ENCODE results near the gene DAGLB.
"Not testable (repeated sequence)": the region's sequence is repeated elsewhere in the genome, so short reads cannot be mapped to it uniquely, and the experiment has no call there.

The DAGLB gene

GRCh38 chr7:6398943-6399342, 48.8 kb downstream of the DAGLB start:
- no peak overlapping the region for H3K9ac ChIP-seq (ENCODE audit: low read length)
- no peak for TF ChIP-seq EZH2phosphoT487 (IDR thresholded peaks at IDR 0.05; ENCODE audit: low read length)
- TF ChIP-seq, protein P1, sequence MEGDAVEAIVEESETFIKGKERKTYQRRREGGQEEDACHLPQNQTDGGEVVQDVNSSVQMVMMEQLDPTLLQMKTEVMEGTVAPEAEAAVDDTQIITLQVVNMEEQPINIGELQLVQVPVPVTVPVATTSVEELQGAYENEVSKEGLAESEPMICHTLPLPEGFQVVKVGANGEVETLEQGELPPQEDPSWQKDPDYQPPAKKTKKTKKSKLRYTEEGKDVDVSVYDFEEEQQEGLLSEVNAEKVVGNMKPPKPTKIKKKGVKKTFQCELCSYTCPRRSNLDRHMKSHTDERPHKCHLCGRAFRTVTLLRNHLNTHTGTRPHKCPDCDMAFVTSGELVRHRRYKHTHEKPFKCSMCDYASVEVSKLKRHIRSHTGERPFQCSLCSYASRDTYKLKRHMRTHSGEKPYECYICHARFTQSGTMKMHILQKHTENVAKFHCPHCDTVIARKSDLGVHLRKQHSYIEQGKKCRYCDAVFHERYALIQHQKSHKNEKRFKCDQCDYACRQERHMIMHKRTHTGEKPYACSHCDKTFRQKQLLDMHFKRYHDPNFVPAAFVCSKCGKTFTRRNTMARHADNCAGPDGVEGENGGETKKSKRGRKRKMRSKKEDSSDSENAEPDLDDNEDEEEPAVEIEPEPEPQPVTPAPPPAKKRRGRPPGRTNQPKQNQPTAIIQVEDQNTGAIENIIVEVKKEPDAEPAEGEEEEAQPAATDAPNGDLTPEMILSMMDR (IDR thresholded peaks at IDR 0.05; ENCODE audit: low read length) = no peak
- TF ChIP-seq EZH2 (optimal IDR thresholded peaks at IDR 0.05; ENCODE audit: low read depth, low read length) = no peak
- no peaks in the 10 kb centered on the region for H3K4me1 ChIP-seq (ENCODE audit: low read length)
- no peaks in the 10 kb centered on the region for H3K9me2 ChIP-seq (replicated peaks; ENCODE audit: insufficient read depth, low read length)
- H4K20me1 ChIP-seq (ENCODE audit: insufficient read depth, low read length) = peaks cover 35% of the 10 kb centered on the region
- H2AFZ ChIP-seq (ENCODE audit: low read length) = no peak overlapping the region
- H3K4me2 ChIP-seq (ENCODE audit: low read depth, low read length) = no peak overlapping the region
- no peak overlapping the region for H3K27ac ChIP-seq (ENCODE audit: low read length)
- H3K79me2 ChIP-seq (ENCODE audit: low read length) = peaks cover 85% of the 10 kb centered on the region
- peaks cover 2% of the 10 kb centered on the region; the same call in 1 of the 2 replicates for H3F3A ChIP-seq (ENCODE audit: insufficient read depth, low read length)
- peaks cover 10% of the 10 kb centered on the region for H3K36me3 ChIP-seq (replicated peaks; ENCODE audit: insufficient read depth, low read length)
- no peak overlapping the region for H3K4me3 ChIP-seq (ENCODE audit: low read length)
- H3K27me3 ChIP-seq (replicated peaks; ENCODE audit: insufficient read depth, low read length) = no peaks in the 10 kb centered on the region
- no peaks in the 10 kb centered on the region for H3K9me3 ChIP-seq (replicated peaks; ENCODE audit: insufficient read depth, low read length)
- DNase-seq = no peak

GRCh38 chr7:6397759-6398495, 49.8 kb downstream of the DAGLB start:
- H3K27me3 ChIP-seq (replicated peaks; ENCODE audit: insufficient read depth, low read length); H3K9me3 ChIP-seq (replicated peaks; ENCODE audit: insufficient read depth, low read length); H3F3A ChIP-seq (ENCODE audit: insufficient read depth, low read length); H2AFZ ChIP-seq (ENCODE audit: low read length); H3K36me3 ChIP-seq (replicated peaks; ENCODE audit: insufficient read depth, low read length); H3K4me1 ChIP-seq (ENCODE audit: low read length); DNase-seq; H3K9ac ChIP-seq (ENCODE audit: low read length); H3K4me3 ChIP-seq (ENCODE audit: low read length); H3K27ac ChIP-seq (ENCODE audit: low read length); H3K4me2 ChIP-seq (ENCODE audit: low read depth, low read length); H3K9me2 ChIP-seq (replicated peaks; ENCODE audit: insufficient read depth, low read length): not testable (repeated sequence)
- Histone ChIP-seq H4K20me1 (ENCODE audit: insufficient read depth, low read length) (peaks cover 39% of the 10 kb centered on the region), H3K79me2 (ENCODE audit: low read length) (peaks cover 91% of the 10 kb centered on the region)

GRCh38 chr7:6395898-6396595, 51.7 kb downstream of the DAGLB start:
- Histone ChIP-seq H3K9me3 (replicated peaks; ENCODE audit: insufficient read depth, low read length) (no peaks in the 10 kb centered on the region), H3K36me3 (replicated peaks; ENCODE audit: insufficient read depth, low read length) (peaks cover 12% of the 10 kb centered on the region), H3K4me2 (ENCODE audit: low read depth, low read length) (no peak overlapping the region), H4K20me1 (ENCODE audit: insufficient read depth, low read length) (peaks cover 41% of the 10 kb centered on the region), H3K9me2 (replicated peaks; ENCODE audit: insufficient read depth, low read length) (no peaks in the 10 kb centered on the region), H3K4me1 (ENCODE audit: low read length) (no peaks in the 10 kb centered on the region), H2AFZ (ENCODE audit: low read length) (no peak overlapping the region), H3K9ac (ENCODE audit: low read length) (no peak overlapping the region), H3K27me3 (replicated peaks; ENCODE audit: insufficient read depth, low read length) (no peaks in the 10 kb centered on the region), H3K27ac (ENCODE audit: low read length) (no peak overlapping the region), H3F3A (ENCODE audit: insufficient read depth, low read length) (no peaks in the 10 kb centered on the region), H3K4me3 (ENCODE audit: low read length) (no peak overlapping the region), H3K79me2 (ENCODE audit: low read length) (peaks cover 94% of the 10 kb centered on the region)
- TF ChIP-seq EZH2 (optimal IDR thresholded peaks at IDR 0.05; ENCODE audit: low read depth, low read length) = no peak
- no peak for DNase-seq

GRCh38 chr7:6394114-6394513, 53.6 kb downstream of the DAGLB start:
- no peaks in the 10 kb centered on the region for H3K9me2 ChIP-seq (replicated peaks; ENCODE audit: insufficient read depth, low read length)
- peaks cover 40% of the 10 kb centered on the region for H4K20me1 ChIP-seq (ENCODE audit: insufficient read depth, low read length)
- no peaks in the 10 kb centered on the region for H3K9me3 ChIP-seq (replicated peaks; ENCODE audit: insufficient read depth, low read length)
- H3K9ac ChIP-seq (ENCODE audit: low read length) = no peak overlapping the region
- peaks cover 98% of the 10 kb centered on the region for H3K79me2 ChIP-seq (ENCODE audit: low read length)
- no peak overlapping the region for H3K4me2 ChIP-seq (ENCODE audit: low read depth, low read length)
- no peak overlapping the region for H3K27ac ChIP-seq (ENCODE audit: low read length)
- H3K36me3 ChIP-seq (replicated peaks; ENCODE audit: insufficient read depth, low read length) = peaks cover 12% of the 10 kb centered on the region
- TF ChIP-seq EZH2 (optimal IDR thresholded peaks at IDR 0.05; ENCODE audit: low read depth, low read length) (no peak), EZH2phosphoT487 (IDR thresholded peaks at IDR 0.05; ENCODE audit: low read length) (no peak)
- TF ChIP-seq, protein P1 (IDR thresholded peaks at IDR 0.05; ENCODE audit: low read length) = no peak
- H3K27me3 ChIP-seq (replicated peaks; ENCODE audit: insufficient read depth, low read length) = no peaks in the 10 kb centered on the region
- H2AFZ ChIP-seq (ENCODE audit: low read length) = no peak overlapping the region
- DNase-seq = no peak
- H3K4me3 ChIP-seq (ENCODE audit: low read length) = no peak overlapping the region
- H3F3A ChIP-seq (ENCODE audit: insufficient read depth, low read length) = no peaks in the 10 kb centered on the region
- no peaks in the 10 kb centered on the region for H3K4me1 ChIP-seq (ENCODE audit: low read length)
